Mesendoderm (in vitro differentiated cells): ENCODE data around the gene SDK1.

Source experiments
- DNase-seq: peaks from one replicate; pipeline ENCODE4 v3.0.0; 2013
- H2AK5ac ChIP-seq: 2 replicates; pipeline ENCODE4 v1.6.1; 2013; ENCODE audit warnings: low read length, inconsistent platforms
- H2BK120ac ChIP-seq: 2 replicates; pipeline ENCODE4 v1.6.1; 2013; ENCODE audit warnings: low read depth, mild to moderate bottlenecking, low read length, moderate library complexity, mixed read lengths
- H2BK15ac ChIP-seq: replicated peaks from 2 replicates; pipeline ENCODE4 v1.6.1; 2013; ENCODE audit warnings: low read depth, mild to moderate bottlenecking, moderate library complexity
- H2BK5ac ChIP-seq: 2 replicates; pipeline ENCODE4 v1.6.1; 2013; ENCODE audit warnings: low read length, inconsistent platforms
- H3K18ac ChIP-seq: 2 replicates; pipeline ENCODE4 v1.6.1; 2013; ENCODE audit warnings: mild to moderate bottlenecking, low read length, mixed read lengths
- H3K23ac ChIP-seq: one replicate; pipeline ENCODE4 v1.6.1; 2013; ENCODE audit warnings: low read length
- H3K27ac ChIP-seq: 2 replicates; pipeline ENCODE4 v1.5.1; 2013; ENCODE audit warnings: low read depth, mild to moderate bottlenecking, inconsistent platforms, low read length, moderate library complexity
- H3K27me3 ChIP-seq: 2 replicates; pipeline ENCODE4 v1.6.1; 2013; ENCODE audit warnings: low read length, control low read depth, mild to moderate bottlenecking, inconsistent platforms; ENCODE audit not compliant: insufficient read depth, poor library complexity
- H3K36me3 ChIP-seq: 2 replicates; pipeline ENCODE4 v1.6.1; 2013; ENCODE audit warnings: low read length, inconsistent platforms; ENCODE audit not compliant: control insufficient read depth, insufficient read depth
- H3K4ac ChIP-seq: one replicate; pipeline ENCODE4 v1.6.1; 2013; ENCODE audit warnings: low read depth, mild to moderate bottlenecking, low read length, moderate library complexity
- H3K4me1 ChIP-seq: 2 replicates; pipeline ENCODE4 v1.6.1; 2013; ENCODE audit warnings: low read depth, low read length, inconsistent platforms; ENCODE audit not compliant: control insufficient read depth
- H3K4me2 ChIP-seq: 2 replicates; pipeline ENCODE4 v1.6.1; 2013; ENCODE audit warnings: low read length
- H3K4me3 ChIP-seq: 2 replicates; pipeline ENCODE4 v1.5.1; 2013; ENCODE audit warnings: mild to moderate bottlenecking, low read length
- H3K56ac ChIP-seq: one replicate; pipeline ENCODE4 v1.6.1; 2013; ENCODE audit warnings: low read length
- H3K79me1 ChIP-seq: 2 replicates; pipeline ENCODE4 v1.6.1; 2013; ENCODE audit warnings: low read length, inconsistent platforms
- H3K79me2 ChIP-seq: 2 replicates; pipeline ENCODE4 v1.6.1; 2013; ENCODE audit warnings: mild to moderate bottlenecking, low read length; ENCODE audit not compliant: control insufficient read depth, insufficient read depth
- H3K9ac ChIP-seq: 2 replicates; pipeline ENCODE4 v1.6.1; 2013; ENCODE audit warnings: low read length, inconsistent platforms
- H4K5ac ChIP-seq: one replicate; pipeline ENCODE4 v1.6.1; 2013; ENCODE audit warnings: low read length
- H4K8ac ChIP-seq: one replicate; pipeline ENCODE4 v1.6.1; 2013; ENCODE audit warnings: low read depth, mild to moderate bottlenecking, control low read depth, low read length, moderate library complexity
- WGBS: extraction: QIAGEN DNeasy Blood & Tissue Kit; methylation state at CpG from one replicate; pipeline ENCODE4 v1.1.7; 2013; ENCODE audit warnings: low lambda C conversion rate, missing lambda C conversion rate; ENCODE audit not compliant: insufficient coverage; ENCODE audit errors: extremely low coverage; 5-methylcytosine and 5-hydroxymethylcytosine counted together

SDK1 gene

DNA sequence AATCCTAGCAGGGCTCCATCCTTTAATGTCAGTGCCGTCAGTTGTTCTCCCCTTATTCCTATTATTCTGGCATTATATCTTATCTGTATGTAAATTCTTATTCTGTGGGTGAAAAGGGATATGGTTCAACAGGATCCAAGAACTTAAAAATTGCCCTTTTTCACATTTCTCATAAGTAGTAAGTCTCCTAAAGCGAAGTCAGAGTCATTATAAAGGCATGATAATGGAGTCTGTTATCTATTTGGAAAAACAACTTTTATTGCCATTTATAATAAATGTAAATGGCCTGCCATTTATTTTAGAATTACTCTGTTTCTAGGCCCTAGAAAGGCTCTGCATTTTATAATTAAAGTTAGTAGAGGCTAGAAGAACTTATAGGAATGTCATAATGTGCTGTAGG, 31.3 kb downstream of the SDK1 start:
- H3K23ac ChIP-seq = no peak overlapping the region
- H3K27ac ChIP-seq = no peak overlapping the region
- no peak overlapping the region for H3K4ac ChIP-seq
- H2BK15ac ChIP-seq = no peak overlapping the region
- no peaks in the 10 kb centered on the region for H3K27me3 ChIP-seq
- no peaks in the 10 kb centered on the region for H3K36me3 ChIP-seq
- H2AK5ac ChIP-seq = no peak overlapping the region
- no peak overlapping the region for H3K18ac ChIP-seq
- H4K8ac ChIP-seq = no peak overlapping the region
- no peak overlapping the region for H3K56ac ChIP-seq
- no peak overlapping the region for H4K5ac ChIP-seq
- no peaks in the 10 kb centered on the region for H3K4me1 ChIP-seq
- no peaks in the 10 kb centered on the region for H3K79me2 ChIP-seq
- no peak overlapping the region for H2BK120ac ChIP-seq
- WGBS = no CpG with 5 or more reads among the region's 2 CpGs
- no peak overlapping the region for H3K4me3 ChIP-seq
- H3K4me2 ChIP-seq = no peak overlapping the region
- H2BK5ac ChIP-seq = no peak overlapping the region
- no peaks in the 10 kb centered on the region for H3K79me1 ChIP-seq
- H3K9ac ChIP-seq = no peak overlapping the region
- no peak for DNase-seq

DNA sequence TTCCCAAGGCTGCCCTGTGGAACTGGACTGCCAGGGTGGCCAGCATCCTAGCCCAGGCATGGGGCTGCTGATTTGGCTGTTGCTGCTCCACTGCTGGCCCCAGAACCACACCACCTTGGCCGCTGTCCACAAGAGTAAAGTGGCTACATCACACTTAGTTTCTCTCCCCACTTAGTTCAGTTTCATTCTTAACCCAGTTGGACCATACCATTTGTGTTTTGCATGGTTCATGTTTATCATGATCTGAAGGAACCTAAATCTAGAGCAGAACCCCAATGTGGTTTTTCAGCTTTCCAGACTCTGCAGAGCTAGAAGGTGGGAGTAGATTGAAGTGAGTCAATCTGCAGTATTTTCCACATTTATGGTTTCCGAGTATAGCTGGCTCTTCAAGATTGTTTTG, 32.8 kb downstream of the SDK1 start:
- Histone ChIP-seq H3K27me3 (no peaks in the 10 kb centered on the region), H4K8ac (no peak overlapping the region), H3K4me1 (no peaks in the 10 kb centered on the region), H3K23ac (no peak overlapping the region), H3K36me3 (no peaks in the 10 kb centered on the region), H3K4me2 (no peak overlapping the region), H3K4me3 (no peak overlapping the region), H2BK120ac (no peak overlapping the region), H3K79me1 (no peaks in the 10 kb centered on the region), H4K5ac (no peak overlapping the region), H3K4ac (no peak overlapping the region), H2BK15ac (no peak overlapping the region), H3K27ac (no peak overlapping the region), H3K56ac (no peak overlapping the region), H3K18ac (no peak overlapping the region), H3K79me2 (no peaks in the 10 kb centered on the region), H3K9ac (no peak overlapping the region), H2AK5ac (no peak overlapping the region), H2BK5ac (no peak overlapping the region)
- no CpG with 5 or more reads among the region's 2 CpGs for WGBS
- no peak for DNase-seq

DNA sequence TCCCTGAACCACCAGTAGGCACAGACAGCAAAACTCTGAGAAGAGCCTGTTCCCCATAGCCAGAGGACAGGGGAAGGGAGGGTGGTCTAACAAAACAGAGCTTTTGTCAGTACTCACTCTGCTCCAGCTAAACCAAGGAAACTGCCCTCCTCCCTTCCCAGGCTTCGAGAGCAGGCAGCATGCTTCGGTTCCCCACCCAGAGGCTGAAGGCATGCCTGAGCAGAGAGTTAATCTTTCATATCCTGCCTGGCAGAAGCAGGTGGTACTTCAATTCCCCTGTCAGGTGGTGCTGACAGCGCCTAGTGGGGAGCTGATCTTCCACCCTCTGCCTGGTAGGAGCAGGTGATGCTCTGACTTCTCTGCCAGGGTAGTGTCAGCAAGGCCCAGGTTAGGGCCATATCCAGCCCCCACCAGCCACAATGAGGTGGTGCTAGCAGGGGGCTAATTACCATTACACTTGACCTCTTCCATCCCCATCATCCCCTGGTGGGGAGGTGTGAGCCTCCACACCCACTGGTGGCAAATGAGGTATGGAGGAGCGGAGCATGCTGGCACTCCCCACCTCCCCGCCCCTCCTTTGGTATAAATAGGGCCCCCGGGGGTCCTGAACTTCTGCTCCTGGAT, 35.1 kb downstream of the SDK1 start:
- no peaks in the 10 kb centered on the region for H3K79me2 ChIP-seq
- H3K27ac ChIP-seq = no peak overlapping the region
- no peak for DNase-seq
- no peaks in the 10 kb centered on the region for H3K79me1 ChIP-seq
- H2BK15ac ChIP-seq = no peak overlapping the region
- H3K4ac ChIP-seq = no peak overlapping the region
- H3K18ac ChIP-seq = no peak overlapping the region
- H2BK120ac ChIP-seq = no peak overlapping the region
- no peak overlapping the region for H4K5ac ChIP-seq
- WGBS = no CpG with 5 or more reads among the region's 6 CpGs
- no peaks in the 10 kb centered on the region for H3K36me3 ChIP-seq
- no peak overlapping the region for H3K56ac ChIP-seq
- H2AK5ac ChIP-seq = no peak overlapping the region
- H3K9ac ChIP-seq = no peak overlapping the region
- no peaks in the 10 kb centered on the region for H3K4me1 ChIP-seq
- no peaks in the 10 kb centered on the region for H3K27me3 ChIP-seq
- no peak overlapping the region for H2BK5ac ChIP-seq
- H3K4me3 ChIP-seq = no peak overlapping the region
- H3K4me2 ChIP-seq = no peak overlapping the region
- H3K23ac ChIP-seq = no peak overlapping the region
- H4K8ac ChIP-seq = no peak overlapping the region

DNA sequence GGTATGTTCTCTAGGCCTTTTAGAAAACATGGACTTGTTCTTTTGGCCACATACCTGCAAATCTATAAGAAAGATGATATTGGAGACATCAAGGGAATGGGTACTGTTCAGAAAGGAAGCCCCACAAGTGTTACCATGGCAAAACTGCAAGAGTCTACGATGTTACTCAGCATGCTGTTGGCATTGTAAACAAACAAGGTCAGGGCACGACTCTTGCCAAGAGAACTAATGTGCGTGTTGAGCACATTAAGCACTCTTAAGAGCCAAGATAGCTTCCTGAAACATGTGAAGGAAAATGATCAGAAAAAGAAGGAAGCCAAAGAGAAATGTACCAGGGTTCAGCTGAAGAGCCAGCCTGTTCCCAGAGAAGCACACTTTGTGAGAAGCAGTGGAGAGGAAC, 37.1 kb downstream of the SDK1 start:
- Histone ChIP-seq H3K56ac (no peak overlapping the region), H3K23ac (no peak overlapping the region), H3K9ac (no peak overlapping the region), H2AK5ac (no peak overlapping the region), H3K27me3 (no peaks in the 10 kb centered on the region), H3K79me2 (no peaks in the 10 kb centered on the region), H4K8ac (no peak overlapping the region), H3K4me2 (no peak overlapping the region), H3K18ac (no peak overlapping the region), H3K36me3 (no peaks in the 10 kb centered on the region), H3K4ac (no peak overlapping the region), H3K79me1 (no peaks in the 10 kb centered on the region), H2BK15ac (no peak overlapping the region), H4K5ac (no peak overlapping the region), H2BK120ac (no peak overlapping the region), H2BK5ac (no peak overlapping the region), H3K4me3 (no peak overlapping the region), H3K27ac (no peak overlapping the region), H3K4me1 (no peaks in the 10 kb centered on the region)
- no CpG with 5 or more reads among the region's 3 CpGs for WGBS
- no peak for DNase-seq

DNA sequence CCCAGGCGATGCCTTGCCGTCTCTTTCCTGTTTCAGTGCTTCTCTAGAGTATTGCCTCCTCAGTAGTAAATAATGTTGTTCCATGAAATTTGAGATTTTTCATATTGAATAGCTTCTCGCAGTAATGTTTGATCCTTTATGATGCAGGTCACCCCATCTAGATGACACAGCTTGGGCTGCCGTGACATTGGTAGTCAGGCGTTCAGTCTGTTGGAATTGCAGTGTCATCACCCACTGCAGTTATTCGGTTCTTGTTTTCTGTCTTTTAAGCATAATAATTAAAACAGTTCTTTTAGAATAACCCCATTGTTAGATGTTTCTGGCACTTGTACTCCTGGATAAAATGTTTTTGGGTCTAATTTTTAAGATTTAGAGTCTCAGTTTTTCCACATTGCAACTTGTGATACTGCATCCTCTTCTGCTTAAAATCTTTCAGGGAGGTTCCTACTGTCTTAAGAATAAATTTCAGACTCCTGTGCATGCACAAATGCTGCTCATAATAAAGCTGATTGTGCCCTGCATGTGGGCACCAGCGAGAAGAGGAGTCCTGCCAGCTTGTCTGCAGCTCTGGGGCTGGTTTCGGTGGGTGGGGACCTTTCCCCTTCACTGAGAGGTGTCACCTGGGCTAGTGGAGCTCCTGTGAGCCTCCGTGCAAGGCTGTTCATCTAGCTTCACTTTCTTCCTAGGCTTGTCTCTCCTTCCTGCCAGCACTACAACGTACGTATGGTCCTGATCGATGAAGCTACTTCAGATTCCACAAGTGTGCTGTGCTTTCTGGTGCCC, 44.8 kb downstream of the SDK1 start:
- no peak for DNase-seq
- no peak overlapping the region for H4K8ac ChIP-seq
- no CpG with 5 or more reads among the region's 12 CpGs for WGBS

More for the DNA sequence above, 44.8 kb downstream of the SDK1 start:
- H3K56ac ChIP-seq = no peak overlapping the region
- no peaks in the 10 kb centered on the region for H3K79me1 ChIP-seq
- no peak overlapping the region for H3K27ac ChIP-seq
- no peak overlapping the region for H3K9ac ChIP-seq
- H3K18ac ChIP-seq = no peak overlapping the region
- no peak overlapping the region for H3K4me2 ChIP-seq
- H3K4me3 ChIP-seq = no peak overlapping the region
- no peak overlapping the region for H2AK5ac ChIP-seq
- no peak overlapping the region for H2BK15ac ChIP-seq
- H4K5ac ChIP-seq = no peak overlapping the region
- no peak overlapping the region for H2BK120ac ChIP-seq
- H3K79me2 ChIP-seq = no peaks in the 10 kb centered on the region
- H3K4me1 ChIP-seq = no peaks in the 10 kb centered on the region
- no peaks in the 10 kb centered on the region for H3K27me3 ChIP-seq
- no peak overlapping the region for H3K23ac ChIP-seq
- H2BK5ac ChIP-seq = no peak overlapping the region
- no peaks in the 10 kb centered on the region for H3K36me3 ChIP-seq
- H3K4ac ChIP-seq = no peak overlapping the region
